ENCODE measurements around the gene RALGDS. TPM values are rescaled to one million over a fixed set of nuclear protein-coding genes. Genes with fewer than 3 reads are reported as not detected.

Gene RALGDS
- total RNA-seq, 4 donors from 2014 or later, result 21.1 to 47.0 (median 36.9) TPM

DNA sequence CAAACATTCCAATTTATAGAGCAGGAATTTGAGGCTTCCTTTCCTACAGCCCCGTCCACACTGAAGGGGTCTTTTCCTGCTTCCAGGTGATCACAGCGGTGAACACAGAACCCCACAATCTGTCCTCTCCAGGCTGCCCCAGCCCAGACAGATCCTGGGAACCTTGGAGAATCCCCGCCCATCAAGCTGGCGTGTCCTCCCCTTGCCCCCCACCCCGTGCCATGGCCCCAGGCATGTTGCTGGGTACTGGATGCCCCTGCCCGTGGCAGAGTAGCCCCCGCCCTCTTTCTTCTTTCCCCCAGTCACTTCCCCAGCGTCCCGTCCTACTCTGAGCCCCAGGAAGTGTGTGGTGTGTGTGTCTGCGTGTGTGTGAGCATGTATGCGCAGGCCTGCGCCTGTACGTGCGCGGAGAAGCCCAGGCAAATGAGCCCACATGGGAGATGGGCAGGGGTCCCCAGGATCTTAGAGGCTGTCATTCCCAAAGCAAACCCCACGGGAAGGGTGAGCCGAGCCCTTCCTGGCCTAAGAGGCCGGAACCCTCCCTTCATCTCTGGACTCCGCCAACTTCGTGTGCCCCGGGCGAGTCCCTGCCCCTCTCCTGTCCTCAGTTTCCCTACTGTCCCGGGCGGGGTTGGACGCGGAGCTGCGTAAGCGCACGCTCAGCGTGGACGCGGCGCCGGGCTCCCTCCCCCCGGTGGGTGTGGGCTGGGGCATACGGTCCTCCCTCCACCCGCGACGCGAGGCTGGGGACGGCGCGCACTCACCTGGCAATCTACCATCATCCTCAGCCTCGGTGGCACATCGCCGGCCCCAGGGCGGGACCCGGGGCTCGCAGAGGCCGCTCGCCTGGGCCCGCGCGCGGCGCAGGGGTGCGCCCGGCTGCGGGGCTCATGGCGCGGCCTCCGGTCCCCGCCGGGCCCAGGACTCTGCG lies 27.4 kb upstream of the RALGDS start:
- H3K9me3 ChIP-seq, result no peaks in the 10 kb centered on the region
- TF ChIP-seq, protein P1, sequence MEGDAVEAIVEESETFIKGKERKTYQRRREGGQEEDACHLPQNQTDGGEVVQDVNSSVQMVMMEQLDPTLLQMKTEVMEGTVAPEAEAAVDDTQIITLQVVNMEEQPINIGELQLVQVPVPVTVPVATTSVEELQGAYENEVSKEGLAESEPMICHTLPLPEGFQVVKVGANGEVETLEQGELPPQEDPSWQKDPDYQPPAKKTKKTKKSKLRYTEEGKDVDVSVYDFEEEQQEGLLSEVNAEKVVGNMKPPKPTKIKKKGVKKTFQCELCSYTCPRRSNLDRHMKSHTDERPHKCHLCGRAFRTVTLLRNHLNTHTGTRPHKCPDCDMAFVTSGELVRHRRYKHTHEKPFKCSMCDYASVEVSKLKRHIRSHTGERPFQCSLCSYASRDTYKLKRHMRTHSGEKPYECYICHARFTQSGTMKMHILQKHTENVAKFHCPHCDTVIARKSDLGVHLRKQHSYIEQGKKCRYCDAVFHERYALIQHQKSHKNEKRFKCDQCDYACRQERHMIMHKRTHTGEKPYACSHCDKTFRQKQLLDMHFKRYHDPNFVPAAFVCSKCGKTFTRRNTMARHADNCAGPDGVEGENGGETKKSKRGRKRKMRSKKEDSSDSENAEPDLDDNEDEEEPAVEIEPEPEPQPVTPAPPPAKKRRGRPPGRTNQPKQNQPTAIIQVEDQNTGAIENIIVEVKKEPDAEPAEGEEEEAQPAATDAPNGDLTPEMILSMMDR (IDR thresholded peaks at IDR 0.05 in 4 of 5, conservative IDR thresholded peaks at IDR 0.05 in 1 of 5), result no peak
- peak overlapping the region; percentile 67 to 79 (median 72) for H3K4me3 ChIP-seq
- no peaks in the 10 kb centered on the region for H3K27me3 ChIP-seq
- ATAC-seq (peak; percentile 14 to 37), DNase-seq (peak in 1 of 2 donors; percentile 52)
- H3K36me3 ChIP-seq, result no peaks in the 10 kb centered on the region
- intact Hi-C loops (cut with DNase I; ENCODE audit: low total_unique reads) (loop anchor here (1.0 to 2.0 kb wide), 3 partner anchors 34 to 126 kb away; partner anchors contain the start of gene GTF3C5), in situ Hi-C loops (cut with MboI; ENCODE audit: low sequenced_read_pairs in 4 of 4) (loop anchor here in 2 of 4 donors (5.0 to 10.0 kb wide), 2 partner anchors 41 to 124 kb away; no protein-coding TSS in a partner anchor)
- peaks cover 24 to 33% of the 10 kb centered on the region in 2 donors for H3K4me1 ChIP-seq
- peak overlapping the region; percentile 82 to 94 (median 88) for H3K27ac ChIP-seq

DNA sequence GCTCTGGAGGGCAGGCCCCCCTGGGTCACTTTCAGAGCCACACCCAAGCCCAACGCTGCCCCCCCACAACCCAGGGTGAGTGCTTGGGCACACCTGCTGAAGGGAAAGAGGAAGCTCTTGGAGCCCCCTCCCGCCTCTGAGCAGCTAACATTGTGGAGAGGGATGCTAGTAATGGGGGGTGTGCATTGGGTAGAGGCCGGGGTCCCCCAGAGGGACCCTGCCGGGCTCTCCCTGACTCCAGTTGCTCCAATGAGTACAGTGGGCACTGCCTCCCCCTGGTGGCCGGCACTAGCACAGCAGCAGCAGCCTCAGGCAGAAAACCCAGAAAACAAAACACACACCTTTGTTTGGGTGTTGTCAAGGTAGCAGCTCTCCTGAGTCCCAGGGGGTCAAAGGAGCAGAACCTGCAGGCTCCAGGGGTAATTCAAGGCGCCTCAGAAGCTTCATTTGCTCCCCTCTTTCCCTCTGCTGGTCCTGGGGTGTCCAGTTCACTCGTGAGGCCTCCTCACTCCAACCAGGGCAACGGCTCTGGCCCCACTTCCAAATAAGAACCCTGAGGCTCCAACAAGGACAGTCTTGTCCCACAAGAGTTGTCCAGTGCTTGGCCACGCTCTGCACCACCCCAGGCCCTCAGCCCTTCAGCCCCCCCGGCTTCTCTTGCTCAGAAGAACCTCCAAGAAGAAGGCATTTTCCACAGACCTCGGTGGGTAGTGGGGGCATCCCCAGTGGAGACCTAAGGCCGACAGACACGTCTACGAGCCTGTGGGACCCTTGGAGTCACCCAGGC lies 26.6 kb upstream of the RALGDS start:
- Histone ChIP-seq H3K4me3 (peak overlapping the region; percentile 67 to 79 (median 72)), H3K9me3 (no peaks in the 10 kb centered on the region), H3K27ac (peak overlapping the region; percentile 82 to 94 (median 88)), H3K36me3 (no peaks in the 10 kb centered on the region), H3K27me3 (no peaks in the 10 kb centered on the region), H3K4me1 (peaks cover 31 to 38% of the 10 kb centered on the region in 2 donors)
- ATAC-seq (no peak), DNase-seq (peak in 1 of 2 donors; percentile 71)
- intact Hi-C loops (cut with DNase I; ENCODE audit: low total_unique reads) (loop anchor here (1.0 to 2.0 kb wide), 3 partner anchors 44 to 125 kb away; partner anchors contain the start of gene GTF3C5), in situ Hi-C loops (cut with MboI; ENCODE audit: low sequenced_read_pairs in 4 of 4) (loop anchor here in 2 of 4 donors (5.0 to 10.0 kb wide), 2 partner anchors 40 to 123 kb away; no protein-coding TSS in a partner anchor)
- TF ChIP-seq POLR2A (IDR thresholded peaks at IDR 0.05), result no peak
- TF ChIP-seq, protein P1 (IDR thresholded peaks at IDR 0.05 in 4 of 5, conservative IDR thresholded peaks at IDR 0.05 in 1 of 5), result peak; percentile 95 to 99 (median 98)

DNA sequence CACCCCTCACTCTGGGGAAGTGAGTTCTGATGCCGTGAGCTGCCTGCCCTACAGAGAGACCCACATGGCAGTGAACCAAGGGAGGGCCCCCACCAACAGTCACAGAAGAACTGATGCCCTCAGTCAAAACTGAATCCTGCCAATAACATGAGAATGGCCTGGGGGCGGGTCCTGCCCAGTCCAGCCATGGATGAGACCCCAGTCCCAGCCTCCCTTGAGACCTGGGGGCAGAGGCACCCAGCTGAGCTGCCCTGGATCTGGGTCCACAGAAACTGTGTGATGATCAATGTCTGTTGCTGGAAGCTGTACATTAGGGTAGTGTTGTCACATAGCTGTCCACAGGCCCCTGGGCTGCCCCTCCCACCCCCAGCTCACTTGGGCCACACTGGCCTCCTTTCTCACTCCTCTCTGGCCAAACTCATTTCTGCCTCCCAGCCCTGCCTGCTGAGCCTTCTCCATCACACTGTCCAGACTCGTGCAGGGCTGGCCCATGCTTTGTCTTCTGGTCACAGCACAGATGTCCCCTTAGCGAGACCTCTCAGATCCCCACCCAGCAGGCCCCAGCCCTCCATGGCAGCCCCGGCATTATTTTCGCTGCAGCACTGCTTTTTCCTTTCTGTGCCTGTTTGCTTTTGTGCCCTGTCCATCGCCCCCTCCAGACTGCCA lies 25.8 kb upstream of the RALGDS start:
- Histone ChIP-seq H3K4me3 (no peak overlapping the region), H3K4me1 (peaks cover 38 to 40% of the 10 kb centered on the region in 2 donors), H3K36me3 (no peaks in the 10 kb centered on the region), H3K27me3 (no peaks in the 10 kb centered on the region), H3K9me3 (no peaks in the 10 kb centered on the region), H3K27ac (peak overlapping the region in 1 of 4 donors; percentile 86)
- TF ChIP-seq, protein P1 (IDR thresholded peaks at IDR 0.05 in 4 of 5, conservative IDR thresholded peaks at IDR 0.05 in 1 of 5), result no peak
- TF ChIP-seq POLR2A (IDR thresholded peaks at IDR 0.05), result no peak
- ATAC-seq (no peak), DNase-seq (no peak)
- in situ Hi-C loops (cut with MboI; ENCODE audit: low sequenced_read_pairs in 4 of 4), result loop anchor here in 2 of 4 donors (5.0 to 10.0 kb wide), 2 partner anchors 40 to 122 kb away; no protein-coding TSS in a partner anchor
- intact Hi-C loops (cut with DNase I; ENCODE audit: low total_unique reads), result loop anchor here (1.0 kb wide), 1 partner anchor 44 kb away; no protein-coding TSS in a partner anchor

Measured in gastrocnemius medialis (tissue), 4 donors.